Measurements from ENCODE around the gene TBXT. TPM values are rescaled to one million over a fixed set of nuclear protein-coding genes. Genes with fewer than 3 reads are reported as not detected.

Gene TBXT
- total and polyA plus RNA-seq, 9 of the 15 experiments (the other 6 are each of a cell fraction or from before 2014, with no cell fraction given), result not detected

DNA sequence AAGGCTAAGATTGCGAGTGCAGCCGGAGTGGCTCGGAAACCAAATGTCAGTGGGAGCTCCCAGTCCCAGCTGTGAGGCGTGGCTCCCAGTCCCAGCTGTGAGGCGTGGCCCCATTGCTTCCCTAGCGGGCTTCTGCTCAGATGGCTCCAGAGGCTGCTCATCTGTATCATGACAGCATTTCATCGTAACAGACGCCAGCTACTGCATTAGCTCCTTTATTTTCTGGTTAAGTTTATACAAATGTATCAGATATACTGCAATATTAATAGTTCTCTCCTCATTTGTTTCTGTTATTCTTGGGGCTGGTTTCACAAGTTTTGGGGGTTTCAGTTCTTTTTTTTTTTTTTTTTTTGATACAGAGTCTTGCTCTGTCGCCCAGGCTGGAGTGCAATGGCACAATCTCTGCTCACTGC lies 34.7 kb upstream of the TBXT start:
- Histone ChIP-seq H3K79me2 (ENCODE audit: control insufficient read depth, insufficient read depth, low read length) (no peaks in the 10 kb centered on the region), H2AFZ (ENCODE audit: low read depth, low read length) (no peak overlapping the region), H3K4me2 (ENCODE audit: insufficient read depth, low read length) (no peak overlapping the region), H3K4me3 (no peak overlapping the region), H3K9me3 (replicated peaks; ENCODE audit: control insufficient read depth, insufficient read depth, low read depth, low read length) (no peaks in the 10 kb centered on the region), H4K20me1 (replicated peaks; ENCODE audit: control insufficient read depth, insufficient read depth, low read length) (peaks cover 3% of the 10 kb centered on the region; the same call in 1 of the 2 replicates), H3K27ac (ENCODE audit: extremely low read depth, low read depth, low read length) (no peak overlapping the region), H3K27me3 (ENCODE audit: control insufficient read depth in 2 of 2, insufficient read depth in 2 of 2, low read length in 2 of 2) (peaks cover 33 to 66% of the 10 kb centered on the region in 2 experiments), H3K9me1 (ENCODE audit: control insufficient read depth, insufficient read depth, low read length) (no peaks in the 10 kb centered on the region), H3K9ac (ENCODE audit: insufficient read depth in 1 of 2, low read depth in 2 of 2, low read length in 2 of 2) (no peak overlapping the region), H3K36me3 (ENCODE audit: control insufficient read depth, insufficient read depth, low read length) (no peaks in the 10 kb centered on the region), H3K4me1 (replicated peaks in 1 of 2; ENCODE audit: control insufficient read depth in 2 of 2, insufficient read depth in 2 of 2, low read length in 2 of 2) (no peaks in the 10 kb centered on the region)
- BruUV-seq (replicated peaks), result no TSS peak
- DNase-seq (ENCODE audit: extremely low read depth in 1 of 4, low spot score in 3 of 4), result peak in 2 of 4 experiments; percentile 4 to 14
- in situ Hi-C loops (cut with MboI), result no loop called here
- CTCF ChIA-PET (ENCODE audit: low intra/inter-chr PET ratio), result no interaction called here
- FAIRE-seq, result no peak
- no peak for TF ChIP-seq CHD1 (IDR thresholded peaks at IDR 0.05; ENCODE audit: low read length)
- TF ChIP-seq, protein P1, sequence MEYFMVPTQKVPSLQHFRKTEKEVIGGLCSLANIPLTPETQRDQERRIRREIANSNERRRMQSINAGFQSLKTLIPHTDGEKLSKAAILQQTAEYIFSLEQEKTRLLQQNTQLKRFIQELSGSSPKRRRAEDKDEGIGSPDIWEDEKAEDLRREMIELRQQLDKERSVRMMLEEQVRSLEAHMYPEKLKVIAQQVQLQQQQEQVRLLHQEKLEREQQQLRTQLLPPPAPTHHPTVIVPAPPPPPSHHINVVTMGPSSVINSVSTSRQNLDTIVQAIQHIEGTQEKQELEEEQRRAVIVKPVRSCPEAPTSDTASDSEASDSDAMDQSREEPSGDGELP (CRISPR knock-in tag; IDR thresholded peaks at IDR 0.05; ENCODE audit: borderline replicate concordance), result peak; percentile 47; the same call in 1 of the 2 replicates
- POLR2A ChIA-PET, result no interaction called here
- intact Hi-C loops (cut with micrococcal nuclease), result no loop called here
- ATAC-seq, result peak; percentile 67
- WGBS (ENCODE audit: insufficient coverage, low coverage, missing lambda C conversion rate), result 3% methylated on average over 9 of the region's 9 CpGs

DNA sequence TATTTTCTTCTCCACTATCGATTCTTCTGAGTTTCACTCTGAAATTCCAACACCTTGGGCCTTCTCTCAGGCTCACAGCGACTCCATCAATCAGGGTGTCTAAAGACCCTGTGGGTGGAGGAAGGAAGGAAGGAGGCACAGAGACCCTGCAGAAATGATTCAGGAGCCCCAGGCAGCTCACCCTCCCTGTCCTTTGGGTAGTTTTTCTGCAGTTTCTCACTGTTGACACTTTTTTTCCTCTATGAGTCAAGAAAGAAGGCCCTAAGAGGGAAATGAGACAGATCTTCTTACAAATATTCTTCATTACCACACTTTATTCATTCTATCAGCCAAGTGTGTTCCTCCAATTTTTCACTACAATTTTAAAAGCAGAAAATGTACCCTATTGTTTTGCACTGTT lies 34.2 kb upstream of the TBXT start:
- WGBS (ENCODE audit: insufficient coverage, low coverage, missing lambda C conversion rate), result 8% methylated on average over 2 of the region's 2 CpGs
- Histone ChIP-seq H3K9me3 (replicated peaks; ENCODE audit: control insufficient read depth, insufficient read depth, low read depth, low read length) (no peaks in the 10 kb centered on the region), H4K20me1 (replicated peaks; ENCODE audit: control insufficient read depth, insufficient read depth, low read length) (peaks cover 3% of the 10 kb centered on the region; the same call in 1 of the 2 replicates), H3K9me1 (ENCODE audit: control insufficient read depth, insufficient read depth, low read length) (no peaks in the 10 kb centered on the region), H3K79me2 (ENCODE audit: control insufficient read depth, insufficient read depth, low read length) (no peaks in the 10 kb centered on the region), H3K4me1 (replicated peaks in 1 of 2; ENCODE audit: control insufficient read depth in 2 of 2, insufficient read depth in 2 of 2, low read length in 2 of 2) (no peaks in the 10 kb centered on the region), H2AFZ (ENCODE audit: low read depth, low read length) (no peak overlapping the region), H3K4me2 (ENCODE audit: insufficient read depth, low read length) (no peak overlapping the region), H3K4me3 (no peak overlapping the region), H3K27ac (ENCODE audit: extremely low read depth, low read depth, low read length) (no peak overlapping the region), H3K27me3 (ENCODE audit: control insufficient read depth in 2 of 2, insufficient read depth in 2 of 2, low read length in 2 of 2) (peaks cover 34 to 69% of the 10 kb centered on the region in 2 experiments), H3K9ac (ENCODE audit: insufficient read depth in 1 of 2, low read depth in 2 of 2, low read length in 2 of 2) (no peak overlapping the region), H3K36me3 (ENCODE audit: control insufficient read depth, insufficient read depth, low read length) (no peaks in the 10 kb centered on the region)
- intact Hi-C loops (cut with micrococcal nuclease), result no loop called here
- ChIA-PET CTCF (ENCODE audit: low intra/inter-chr PET ratio) (no interaction called here), POLR2A (no interaction called here)
- ATAC-seq (no peak), FAIRE-seq (no peak), DNase-seq (ENCODE audit: extremely low read depth in 1 of 4, low spot score in 3 of 4) (no peak)
- in situ Hi-C loops (cut with MboI), result no loop called here
- BruUV-seq (replicated peaks), result no TSS peak
- TF ChIP-seq, protein P2, sequence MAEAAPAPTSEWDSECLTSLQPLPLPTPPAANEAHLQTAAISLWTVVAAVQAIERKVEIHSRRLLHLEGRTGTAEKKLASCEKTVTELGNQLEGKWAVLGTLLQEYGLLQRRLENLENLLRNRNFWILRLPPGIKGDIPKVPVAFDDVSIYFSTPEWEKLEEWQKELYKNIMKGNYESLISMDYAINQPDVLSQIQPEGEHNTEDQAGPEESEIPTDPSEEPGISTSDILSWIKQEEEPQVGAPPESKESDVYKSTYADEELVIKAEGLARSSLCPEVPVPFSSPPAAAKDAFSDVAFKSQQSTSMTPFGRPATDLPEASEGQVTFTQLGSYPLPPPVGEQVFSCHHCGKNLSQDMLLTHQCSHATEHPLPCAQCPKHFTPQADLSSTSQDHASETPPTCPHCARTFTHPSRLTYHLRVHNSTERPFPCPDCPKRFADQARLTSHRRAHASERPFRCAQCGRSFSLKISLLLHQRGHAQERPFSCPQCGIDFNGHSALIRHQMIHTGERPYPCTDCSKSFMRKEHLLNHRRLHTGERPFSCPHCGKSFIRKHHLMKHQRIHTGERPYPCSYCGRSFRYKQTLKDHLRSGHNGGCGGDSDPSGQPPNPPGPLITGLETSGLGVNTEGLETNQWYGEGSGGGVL (CRISPR knock-in tag; IDR thresholded peaks at IDR 0.05), result no peak
- TF ChIP-seq, protein P3, sequence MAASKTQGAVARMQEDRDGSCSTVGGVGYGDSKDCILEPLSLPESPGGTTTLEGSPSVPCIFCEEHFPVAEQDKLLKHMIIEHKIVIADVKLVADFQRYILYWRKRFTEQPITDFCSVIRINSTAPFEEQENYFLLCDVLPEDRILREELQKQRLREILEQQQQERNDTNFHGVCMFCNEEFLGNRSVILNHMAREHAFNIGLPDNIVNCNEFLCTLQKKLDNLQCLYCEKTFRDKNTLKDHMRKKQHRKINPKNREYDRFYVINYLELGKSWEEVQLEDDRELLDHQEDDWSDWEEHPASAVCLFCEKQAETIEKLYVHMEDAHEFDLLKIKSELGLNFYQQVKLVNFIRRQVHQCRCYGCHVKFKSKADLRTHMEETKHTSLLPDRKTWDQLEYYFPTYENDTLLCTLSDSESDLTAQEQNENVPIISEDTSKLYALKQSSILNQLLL (CRISPR knock-in tag; IDR thresholded peaks at IDR 0.05; ENCODE audit: borderline replicate concordance), result no peak
- TF ChIP-seq, protein P4, sequence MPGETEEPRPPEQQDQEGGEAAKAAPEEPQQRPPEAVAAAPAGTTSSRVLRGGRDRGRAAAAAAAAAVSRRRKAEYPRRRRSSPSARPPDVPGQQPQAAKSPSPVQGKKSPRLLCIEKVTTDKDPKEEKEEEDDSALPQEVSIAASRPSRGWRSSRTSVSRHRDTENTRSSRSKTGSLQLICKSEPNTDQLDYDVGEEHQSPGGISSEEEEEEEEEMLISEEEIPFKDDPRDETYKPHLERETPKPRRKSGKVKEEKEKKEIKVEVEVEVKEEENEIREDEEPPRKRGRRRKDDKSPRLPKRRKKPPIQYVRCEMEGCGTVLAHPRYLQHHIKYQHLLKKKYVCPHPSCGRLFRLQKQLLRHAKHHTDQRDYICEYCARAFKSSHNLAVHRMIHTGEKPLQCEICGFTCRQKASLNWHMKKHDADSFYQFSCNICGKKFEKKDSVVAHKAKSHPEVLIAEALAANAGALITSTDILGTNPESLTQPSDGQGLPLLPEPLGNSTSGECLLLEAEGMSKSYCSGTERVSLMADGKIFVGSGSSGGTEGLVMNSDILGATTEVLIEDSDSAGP (CRISPR knock-in tag; IDR thresholded peaks at IDR 0.05), result no peak
- no peak for TF ChIP-seq CBFA2T3 (IDR thresholded peaks at IDR 0.05)
- no peak for TF ChIP-seq SMARCE1 (IDR thresholded peaks at IDR 0.05)
- TF ChIP-seq SMARCB1 (IDR thresholded peaks at IDR 0.05; ENCODE audit: insufficient read length, low read depth), result no peak
- no peak for TF ChIP-seq ZNF444 (CRISPR knock-in tag; IDR thresholded peaks at IDR 0.05)

Measured in K562 (cell line).